Progenitor cell of endocrine pancreas (in vitro differentiated cells): Measurements from ENCODE around the gene ARHGAP18. TPM values are rescaled to one million over a fixed set of nuclear protein-coding genes. Genes with fewer than 3 reads are reported as not detected.

Experiments used
- DNase-seq: peaks from one replicate; pipeline ENCODE4 v3.0.0; 2021; ENCODE audit warnings: low spot score; ENCODE audit not compliant: unreplicated experiment
- H3K27ac Mint-ChIP-seq: 2 replicates; pipeline ENCODE4 v1.8.0; 2021; ENCODE audit warnings: mild to moderate bottlenecking, moderate library complexity, mixed read lengths
- H3K27me3 Mint-ChIP-seq: 2 replicates; pipeline ENCODE4 v1.8.0; 2021; ENCODE audit warnings: mixed read lengths
- H3K36me3 Mint-ChIP-seq: 2 replicates; pipeline ENCODE4 v1.8.0; 2022; ENCODE audit warnings: mixed read lengths; ENCODE audit not compliant: insufficient read depth
- H3K4me1 Mint-ChIP-seq: 2 replicates; pipeline ENCODE4 v1.8.0; 2021; ENCODE audit warnings: low read depth, mixed read lengths
- H3K4me3 Mint-ChIP-seq: 2 replicates; pipeline ENCODE4 v1.8.0; 2021; ENCODE audit warnings: low read depth, mild to moderate bottlenecking, moderate library complexity, mixed read lengths
- H3K9me3 Mint-ChIP-seq: 2 replicates; pipeline ENCODE4 v1.8.0; 2021; ENCODE audit warnings: low read depth, mixed read lengths
- CTCF ChIP-seq: fragments of 200-600 bp; sonication (generic); IDR thresholded peaks from one replicate; pipeline ENCODE4 v1.5.0; 2021; ENCODE audit warnings: antibody characterized with exemption, mild to moderate bottlenecking; ENCODE audit not compliant: unreplicated experiment
- total RNA-seq: library from RNA; stranded (reverse); gene quantifications from 2 replicates; pipeline ENCODE4 v1.2.1, GENCODE V29; 2021

The ARHGAP18 gene
- total RNA-seq, 1 donor from 2014 or later, result 26.9 TPM

DNA sequence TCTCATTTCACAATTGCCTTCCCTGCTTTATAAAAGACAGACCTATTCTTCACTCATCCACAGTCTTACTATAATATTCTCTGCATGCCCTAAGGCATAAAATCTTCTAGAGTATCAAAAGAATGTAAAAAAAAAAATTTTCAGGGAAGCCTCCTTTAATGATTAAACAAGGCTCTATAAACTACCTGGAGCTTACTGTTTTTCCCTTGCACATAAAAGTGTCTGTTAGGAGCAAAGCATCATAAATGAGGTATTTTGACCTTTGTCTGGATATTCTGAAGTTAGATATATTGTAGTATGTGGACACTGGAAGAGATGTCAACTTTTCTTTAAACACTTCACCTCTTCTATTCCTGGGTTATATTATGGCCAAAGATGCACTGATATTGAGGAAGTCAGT is 97.5 kb downstream of the ARHGAP18 start:
- no peak for TF ChIP-seq CTCF
- no peak overlapping the region for H3K4me3 Mint-ChIP-seq
- peaks cover 21% of the 10 kb centered on the region for H3K36me3 Mint-ChIP-seq
- DNase-seq, result no peak
- no peaks in the 10 kb centered on the region for H3K27me3 Mint-ChIP-seq
- H3K9me3 Mint-ChIP-seq, result no peaks in the 10 kb centered on the region
- H3K4me1 Mint-ChIP-seq, result peaks cover 2% of the 10 kb centered on the region
- no peak overlapping the region for H3K27ac Mint-ChIP-seq

GRCh38 chr6:129609635-129610034 is 100.3 kb downstream of the ARHGAP18 start:
- peaks cover 2% of the 10 kb centered on the region for H3K4me1 Mint-ChIP-seq
- H3K4me3 Mint-ChIP-seq, result no peak overlapping the region
- H3K27me3 Mint-ChIP-seq, result no peaks in the 10 kb centered on the region
- no peak for TF ChIP-seq CTCF
- H3K27ac Mint-ChIP-seq, result no peak overlapping the region
- peaks cover 26% of the 10 kb centered on the region for H3K36me3 Mint-ChIP-seq
- no peaks in the 10 kb centered on the region for H3K9me3 Mint-ChIP-seq
- no peak for DNase-seq

GRCh38 chr6:129608886-129609537 is 101.0 kb downstream of the ARHGAP18 start:
- Mint-ChIP-seq H3K4me3 (no peak overlapping the region), H3K27ac (no peak overlapping the region), H3K27me3 (no peaks in the 10 kb centered on the region)

DNA sequence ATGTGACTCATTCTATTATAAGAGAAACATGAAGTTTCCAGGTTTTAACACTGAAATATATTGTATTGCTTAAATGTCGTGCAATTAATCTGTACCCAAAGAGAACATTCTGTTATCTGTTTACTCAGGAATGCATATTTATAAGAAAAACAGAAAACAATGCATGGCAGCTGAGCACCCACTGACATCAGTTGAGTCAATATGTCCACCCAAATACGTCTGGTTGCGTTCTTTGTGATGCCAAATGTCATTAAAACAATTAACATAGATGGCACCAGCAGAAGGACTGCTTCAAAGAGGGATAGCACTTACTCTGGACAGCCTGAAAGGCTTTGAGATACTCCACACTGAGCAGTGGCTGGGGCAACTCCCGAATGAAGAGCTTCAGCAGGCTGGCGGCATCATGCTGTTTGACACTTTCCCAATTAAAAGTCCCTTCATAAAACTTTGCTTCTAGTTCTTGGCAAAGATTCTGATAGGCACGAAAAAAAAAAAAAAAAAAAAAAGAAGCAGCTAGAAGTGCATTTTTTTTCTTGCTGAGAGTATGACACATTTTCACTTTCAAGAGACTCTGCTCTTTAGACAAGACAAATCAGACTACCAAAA is 102.3 kb downstream of the ARHGAP18 start:
- Mint-ChIP-seq H3K27ac (no peak overlapping the region), H3K27me3 (no peaks in the 10 kb centered on the region), H3K4me3 (no peak overlapping the region), H3K4me1 (peaks cover 2% of the 10 kb centered on the region), H3K9me3 (no peaks in the 10 kb centered on the region), H3K36me3 (peaks cover 28% of the 10 kb centered on the region)
- no peak for TF ChIP-seq CTCF
- DNase-seq, result no peak

More at GRCh38 chr6:129608886-129609537, 101.0 kb downstream of the ARHGAP18 start:
- no peak for TF ChIP-seq CTCF
- H3K36me3 Mint-ChIP-seq, result peaks cover 28% of the 10 kb centered on the region
- peaks cover 2% of the 10 kb centered on the region for H3K4me1 Mint-ChIP-seq
- no peaks in the 10 kb centered on the region for H3K9me3 Mint-ChIP-seq
- DNase-seq, result no peak

DNA sequence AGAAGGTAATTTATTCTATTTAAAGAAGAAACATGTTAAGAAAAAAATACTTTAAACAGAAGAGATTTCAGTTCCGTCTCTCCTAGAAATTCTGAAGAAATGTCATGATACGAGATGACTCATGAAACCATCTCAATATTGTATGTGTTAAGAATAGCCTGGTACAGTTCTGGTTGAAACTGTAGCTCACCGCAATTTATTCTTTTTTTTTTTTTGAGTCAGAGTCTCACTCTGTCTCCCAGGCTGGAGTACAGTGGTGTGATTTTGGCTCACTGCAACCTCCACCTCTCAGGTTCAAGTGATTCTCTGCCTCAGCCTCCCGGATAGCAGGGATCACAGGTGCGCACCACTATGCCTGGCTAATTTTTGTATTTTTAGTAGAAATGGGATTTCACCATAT is 103.3 kb downstream of the ARHGAP18 start:
- Mint-ChIP-seq H3K27me3 (no peaks in the 10 kb centered on the region), H3K4me1 (no peaks in the 10 kb centered on the region), H3K36me3 (peaks cover 24% of the 10 kb centered on the region), H3K27ac (no peak overlapping the region), H3K9me3 (no peaks in the 10 kb centered on the region), H3K4me3 (no peak overlapping the region)
- no peak for TF ChIP-seq CTCF
- DNase-seq, result no peak
